Epithelial cell of esophagus (primary cell): ENCODE data around the gene MACROD1.
A peak's percentile ranks its signal among the peaks of the same experiment; 100 is the strongest.

Source experiments
- DNase-seq: peaks from one replicate; pipeline ENCODE4 v3.0.0; 2010; ENCODE audit warnings: low read depth
- H3K4me3 ChIP-seq: 2 replicates; pipeline ENCODE4 v1.5.1; 2011; ENCODE audit warnings: mild to moderate bottlenecking, low read length, control low read depth
- CTCF ChIP-seq: IDR thresholded peaks from 2 replicates; pipeline ENCODE4 v1.5.1; 2011; ENCODE audit warnings: low read depth, mild to moderate bottlenecking, low read length, control low read depth, inconsistent platforms; ENCODE audit not compliant: insufficient read depth; ENCODE audit errors: missing control alignments

MACROD1 gene

GRCh38 chr11:64023712-64024710 is 141.9 kb downstream of the MACROD1 start:
- no peak for TF ChIP-seq CTCF
- H3K4me3 ChIP-seq: no peak overlapping the region
- no peak for DNase-seq

GRCh38 chr11:64022125-64022784 is 143.7 kb downstream of the MACROD1 start:
- no peak overlapping the region for H3K4me3 ChIP-seq
- TF ChIP-seq CTCF: no peak
- DNase-seq: no peak

- no peak overlapping the region for H3K4me3 ChIP-seq
- TF ChIP-seq CTCF: peak; percentile 30
- peak; percentile 58 for DNase-seq
Observed at GRCh38 chr11:64021757-64022093, 144.2 kb downstream of the MACROD1 start.

GRCh38 chr11:64020976-64021756 is 144.7 kb downstream of the MACROD1 start:
- DNase-seq: no peak
- H3K4me3 ChIP-seq: no peak overlapping the region
- no peak for TF ChIP-seq CTCF

GRCh38 chr11:64019106-64020037 is 146.5 kb downstream of the MACROD1 start:
- DNase-seq: no peak
- no peak overlapping the region for H3K4me3 ChIP-seq
- TF ChIP-seq CTCF: no peak

- no peak for TF ChIP-seq CTCF
- DNase-seq: no peak
- H3K4me3 ChIP-seq: no peak overlapping the region
Observed at GRCh38 chr11:64018310-64018709, 147.6 kb downstream of the MACROD1 start.
